Iris pigment epithelial cell (primary cell): ENCODE measurements around the gene CRBN.

Source experiments
- DNase-seq: peaks from one replicate; pipeline ENCODE4 v3.0.0-alpha.2; 2011; ENCODE audit warnings: low read depth

Gene CRBN

GRCh38 chr3:3179407-3180094, at the start of gene CRBN:
CRBN (minus strand) TSS chr3:3179691; CDS start chr3:3179687, 4 bp downstream.
- DNase-seq: peak; percentile 82

- no peak for DNase-seq
Observed at GRCh38 chr3:3227640-3228039, 48.1 kb upstream of the CRBN start.

GRCh38 chr3:3221528-3221927, 42.0 kb upstream of the CRBN start:
- DNase-seq: no peak

GRCh38 chr3:3216401-3216800, 36.9 kb upstream of the CRBN start:
- no peak for DNase-seq

- no peak for DNase-seq
Observed at GRCh38 chr3:3212781-3213440, 33.4 kb upstream of the CRBN start.

- DNase-seq: no peak
Observed at GRCh38 chr3:3209714-3210113, 30.2 kb upstream of the CRBN start.

- DNase-seq: no peak
Observed at GRCh38 chr3:3209057-3209456, 29.6 kb upstream of the CRBN start.

GRCh38 chr3:3201611-3202010, 22.1 kb upstream of the CRBN start:
- DNase-seq: no peak

GRCh38 chr3:3200632-3201212, 21.2 kb upstream of the CRBN start:
- DNase-seq: peak; percentile 74

GRCh38 chr3:3199306-3199705, 19.8 kb upstream of the CRBN start:
- DNase-seq: no peak

GRCh38 chr3:3196148-3196861, 16.8 kb upstream of the CRBN start:
- DNase-seq: peak; percentile 21

- DNase-seq: no peak
Observed at GRCh38 chr3:3194861-3195260, 15.4 kb upstream of the CRBN start.

- no peak for DNase-seq
Observed at GRCh38 chr3:3192286-3192675, 12.8 kb upstream of the CRBN start.

GRCh38 chr3:3191675-3192285, 12.3 kb upstream of the CRBN start:
- peak; percentile 13 for DNase-seq

GRCh38 chr3:3189961-3190360, 10.5 kb upstream of the CRBN start:
- no peak for DNase-seq

- DNase-seq: peak; percentile 36
Observed at GRCh38 chr3:3189102-3189727, 9.7 kb upstream of the CRBN start.

GRCh38 chr3:3184876-3185275, 5.4 kb upstream of the CRBN start:
- no peak for DNase-seq

GRCh38 chr3:3180456-3180855, 965 bp upstream of the CRBN start:
- DNase-seq: no peak

GRCh38 chr3:3178498-3179328, 778 bp downstream of the CRBN start:
- DNase-seq: no peak

- DNase-seq: peak; percentile 49
Observed at GRCh38 chr3:3177861-3178497, 1.5 kb downstream of the CRBN start.

GRCh38 chr3:3172627-3173026, 6.9 kb downstream of the CRBN start:
- no peak for DNase-seq
